ENCODE results near the gene SAMSN1.
"Not testable (repeated sequence)": the region's sequence is repeated elsewhere in the genome, so short reads cannot be mapped to it uniquely, and the experiment has no call there.

SAMSN1 gene

GRCh38 chr21:14528815-14529214 lies 17.3 kb downstream of the SAMSN1 start:
- no peak for DNase-seq (ENCODE audit: low spot score)

GRCh38 chr21:14527696-14528652 lies 18.1 kb downstream of the SAMSN1 start:
- DNase-seq (ENCODE audit: low spot score): no peak

- no peak for DNase-seq (ENCODE audit: low spot score)
Observed at GRCh38 chr21:14526836-14527695, 19.0 kb downstream of the SAMSN1 start.

GRCh38 chr21:14526199-14526598 lies 19.9 kb downstream of the SAMSN1 start:
- DNase-seq (ENCODE audit: low spot score): no peak

- DNase-seq (ENCODE audit: low spot score): no peak
Observed at GRCh38 chr21:14523234-14523633, 22.9 kb downstream of the SAMSN1 start.

- no peak for DNase-seq (ENCODE audit: low spot score)
Observed at GRCh38 chr21:14522736-14523135, 23.4 kb downstream of the SAMSN1 start.

GRCh38 chr21:14520535-14520934 lies 25.6 kb downstream of the SAMSN1 start:
- DNase-seq (ENCODE audit: low spot score): no peak

GRCh38 chr21:14519000-14519399 lies 27.1 kb downstream of the SAMSN1 start:
- no peak for DNase-seq (ENCODE audit: low spot score)

- DNase-seq (ENCODE audit: low spot score): no peak
Observed at GRCh38 chr21:14513804-14514203, 32.3 kb downstream of the SAMSN1 start.

- DNase-seq (ENCODE audit: low spot score): not testable (repeated sequence)
Observed at GRCh38 chr21:14506859-14507457, 39.2 kb downstream of the SAMSN1 start.

GRCh38 chr21:14500873-14501272 lies 45.2 kb downstream of the SAMSN1 start:
- DNase-seq (ENCODE audit: low spot score): no peak

- DNase-seq (ENCODE audit: low spot score): no peak
Observed at GRCh38 chr21:14499316-14499715, 46.8 kb downstream of the SAMSN1 start.

GRCh38 chr21:14497825-14498224 lies 48.3 kb downstream of the SAMSN1 start:
- DNase-seq (ENCODE audit: low spot score): no peak

GRCh38 chr21:14495075-14495474 lies 51.0 kb downstream of the SAMSN1 start:
- DNase-seq (ENCODE audit: low spot score): no peak

- DNase-seq (ENCODE audit: low spot score): not testable (repeated sequence)
Observed at GRCh38 chr21:14494181-14494580, 51.9 kb downstream of the SAMSN1 start.

- no peak for DNase-seq (ENCODE audit: low spot score)
Observed at GRCh38 chr21:14493731-14494130, 52.4 kb downstream of the SAMSN1 start.

- DNase-seq (ENCODE audit: low spot score): no peak
Observed at GRCh38 chr21:14492931-14493330, 53.2 kb downstream of the SAMSN1 start.

GRCh38 chr21:14491269-14491681 lies 54.8 kb downstream of the SAMSN1 start:
- DNase-seq (ENCODE audit: low spot score): no peak

- DNase-seq (ENCODE audit: low spot score): no peak
Observed at GRCh38 chr21:14488672-14489204, 57.4 kb downstream of the SAMSN1 start.

GRCh38 chr21:14487490-14488432 lies 58.4 kb downstream of the SAMSN1 start:
- no peak for DNase-seq (ENCODE audit: low spot score)

GRCh38 chr21:14486869-14487268 lies 59.2 kb downstream of the SAMSN1 start:
- DNase-seq (ENCODE audit: low spot score): no peak
